Stimulated activated naive B cell treated with anti-CD40 and anti-IgM and Interleukin-4, amounts not matched to agents 10 μg/mL and 1 μg/mL and 100 μg/mL, for 72 hours (primary cell): ENCODE data around the gene BCAT1.
"Not testable (repeated sequence)": the region's sequence is repeated elsewhere in the genome, so short reads cannot be mapped to it uniquely, and the experiment has no call there.

Experiments
- ATAC-seq, 2 donors: fragments of 150-1000 bp; cut with Tn5 transposase; replicated peaks; 2 replicates each; pipeline ENCODE4 v1.10.0; 2021; ENCODE audit warnings: moderate library complexity in 1 of 2
- DNase-seq: peaks from one replicate; pipeline ENCODE4 v3.0.0; 2021
- H3K27ac Mint-ChIP-seq: one replicate; pipeline ENCODE4 v1.8.0; 2022; ENCODE audit warnings: mild to moderate bottlenecking, mixed read lengths
- H3K27me3 Mint-ChIP-seq, 2 donors: one replicate each; pipeline ENCODE4 v1.8.0; 2022; ENCODE audit warnings: mixed read lengths in 2 of 2
- H3K36me3 Mint-ChIP-seq, 2 donors: one replicate each; pipeline ENCODE4 v1.8.0; 2022; ENCODE audit warnings: mixed read lengths in 2 of 2, mild to moderate bottlenecking in 1 of 2
- H3K4me1 Mint-ChIP-seq, 2 donors: one replicate each; pipeline ENCODE4 v1.8.0; 2022; ENCODE audit warnings: mixed read lengths in 2 of 2, mild to moderate bottlenecking in 1 of 2
- H3K4me3 Mint-ChIP-seq, 2 donors: one replicate each; pipeline ENCODE4 v1.8.0; 2022; ENCODE audit warnings: mild to moderate bottlenecking in 2 of 2, mixed read lengths in 2 of 2, moderate library complexity in 1 of 2
- H3K9me3 Mint-ChIP-seq, 2 donors: one replicate each; pipeline ENCODE4 v1.8.0; 2022; ENCODE audit warnings: mixed read lengths in 2 of 2, mild to moderate bottlenecking in 1 of 2

Gene BCAT1

DNA sequence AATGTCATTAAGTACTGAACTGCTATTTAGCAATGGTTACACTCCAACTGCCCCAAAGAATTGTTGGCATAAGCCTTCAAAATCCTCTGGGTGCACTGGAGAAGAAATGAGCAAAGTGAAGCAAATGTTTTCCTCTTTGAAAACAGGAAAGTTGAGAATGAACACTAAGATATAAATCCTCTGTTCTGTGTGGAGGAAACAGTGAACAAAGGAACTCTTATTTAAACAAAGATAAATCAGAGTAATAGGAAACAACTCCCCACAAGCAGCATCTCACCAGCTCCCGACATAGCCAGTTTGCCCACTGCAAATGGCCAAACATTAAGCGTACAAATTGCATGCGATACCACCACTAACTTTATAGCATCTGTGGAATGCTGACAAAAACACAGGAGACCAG is 54.0 kb downstream of the BCAT1 start:
- Mint-ChIP-seq H3K27ac (no peak overlapping the region), H3K36me3 (peaks cover 5 to 16% of the 10 kb centered on the region in 2 donors), H3K27me3 (no peaks in the 10 kb centered on the region), H3K9me3 (peaks cover 4 to 5% of the 10 kb centered on the region in 2 donors), H3K4me3 (no peak overlapping the region), H3K4me1 (peaks cover 0 to 3% of the 10 kb centered on the region in 2 donors)
- no peak for DNase-seq
- no peak for ATAC-seq

DNA sequence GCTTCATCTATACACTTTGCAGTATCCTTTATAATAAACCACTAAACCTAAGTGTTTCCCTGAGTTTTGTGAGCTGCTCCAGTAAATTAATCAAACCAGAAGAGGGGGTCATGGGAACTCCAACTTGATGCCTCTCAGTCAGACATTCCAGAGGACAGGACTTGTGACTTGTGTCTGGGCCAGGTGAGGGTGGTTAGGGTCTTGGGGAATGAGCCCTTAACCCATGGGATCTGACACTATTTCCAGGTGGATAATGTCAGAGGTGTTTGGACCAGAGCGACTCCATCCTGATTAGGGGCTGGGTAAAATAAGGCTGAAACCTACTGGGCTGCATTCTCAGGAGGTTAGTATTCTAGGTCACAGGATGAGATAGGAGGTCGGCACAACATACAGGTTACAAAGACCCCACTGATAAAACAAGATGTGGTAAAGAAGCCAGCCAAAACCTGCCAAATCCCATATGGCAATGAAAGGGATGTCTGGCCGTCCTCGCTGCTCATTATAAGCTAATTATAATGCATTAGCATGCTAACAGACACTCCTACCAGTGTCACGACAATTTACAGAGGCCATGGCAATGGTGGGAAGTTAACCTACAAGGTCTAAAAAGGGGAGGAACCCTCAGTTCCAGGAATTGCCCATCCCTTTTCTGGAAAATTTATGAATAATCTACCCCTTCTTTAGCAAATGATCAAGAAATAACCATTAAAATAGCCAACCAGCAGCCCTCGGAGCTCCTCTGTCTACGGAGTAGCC is 58.7 kb downstream of the BCAT1 start:
- Mint-ChIP-seq H3K27me3 (no peaks in the 10 kb centered on the region), H3K4me3 (no peak overlapping the region), H3K27ac (no peak overlapping the region), H3K4me1 (peaks cover 0 to 2% of the 10 kb centered on the region in 2 donors), H3K9me3 (peaks cover 0 to 1% of the 10 kb centered on the region in 2 donors), H3K36me3 (peaks cover 4 to 5% of the 10 kb centered on the region in 2 donors)
- DNase-seq (no peak), ATAC-seq (no peak)

- ATAC-seq (no peak), DNase-seq (no peak)
- Mint-ChIP-seq H3K27ac (no peak overlapping the region), H3K4me1 (peaks cover 0 to 2% of the 10 kb centered on the region in 2 donors), H3K4me3 (no peak overlapping the region), H3K9me3 (peaks cover 0 to 1% of the 10 kb centered on the region in 2 donors), H3K27me3 (no peaks in the 10 kb centered on the region), H3K36me3 (peaks cover 4 to 5% of the 10 kb centered on the region in 2 donors)
Measured at GRCh38 chr12:24889411-24889810, 59.5 kb downstream of the BCAT1 start.

- no peak for ATAC-seq
- Mint-ChIP-seq H3K27me3 (no peaks in the 10 kb centered on the region), H3K9me3 (peaks cover 0 to 1% of the 10 kb centered on the region in 2 donors), H3K4me3 (no peak overlapping the region), H3K36me3 (peaks cover 4 to 5% of the 10 kb centered on the region in 2 donors), H3K27ac (no peak overlapping the region), H3K4me1 (peaks cover 0 to 2% of the 10 kb centered on the region in 2 donors)
- DNase-seq, result no peak
Measured at GRCh38 chr12:24888813-24889212, 60.1 kb downstream of the BCAT1 start.

- Mint-ChIP-seq H3K27ac (no peak overlapping the region), H3K27me3 (no peaks in the 10 kb centered on the region), H3K4me1 (peaks cover 0 to 2% of the 10 kb centered on the region in 2 donors), H3K4me3 (no peak overlapping the region), H3K36me3 (peaks cover 0 to 3% of the 10 kb centered on the region in 2 donors), H3K9me3 (no peaks in the 10 kb centered on the region)
- DNase-seq, result no peak
- no peak for ATAC-seq
Measured at GRCh38 chr12:24884911-24885310, 64.0 kb downstream of the BCAT1 start.

- H3K9me3 Mint-ChIP-seq, result no peaks in the 10 kb centered on the region
- DNase-seq (no peak), ATAC-seq (no peak)
- H3K27me3 Mint-ChIP-seq, result no peaks in the 10 kb centered on the region
- peaks cover 0 to 3% of the 10 kb centered on the region in 2 donors for H3K4me1 Mint-ChIP-seq
- H3K4me3 Mint-ChIP-seq, result no peak overlapping the region
- peaks cover 4 to 17% of the 10 kb centered on the region in 2 donors for H3K36me3 Mint-ChIP-seq
- no peak overlapping the region for H3K27ac Mint-ChIP-seq
Measured at GRCh38 chr12:24881724-24882371, 67.1 kb downstream of the BCAT1 start.

- ATAC-seq (no peak), DNase-seq (no peak)
- Mint-ChIP-seq H3K4me3 (no peak overlapping the region), H3K36me3 (peaks cover 4 to 17% of the 10 kb centered on the region in 2 donors), H3K27ac (no peak overlapping the region), H3K27me3 (no peaks in the 10 kb centered on the region), H3K4me1 (peaks cover 0 to 3% of the 10 kb centered on the region in 2 donors), H3K9me3 (no peaks in the 10 kb centered on the region)
Measured at GRCh38 chr12:24881227-24881626, 67.7 kb downstream of the BCAT1 start.

GRCh38 chr12:24880732-24881131 is 68.2 kb downstream of the BCAT1 start:
- no peak for ATAC-seq
- Mint-ChIP-seq H3K9me3 (no peaks in the 10 kb centered on the region), H3K4me1 (peaks cover 0 to 3% of the 10 kb centered on the region in 2 donors), H3K36me3 (peaks cover 4 to 17% of the 10 kb centered on the region in 2 donors), H3K4me3 (no peak overlapping the region), H3K27me3 (no peaks in the 10 kb centered on the region), H3K27ac (no peak overlapping the region)
- DNase-seq, result no peak

DNA sequence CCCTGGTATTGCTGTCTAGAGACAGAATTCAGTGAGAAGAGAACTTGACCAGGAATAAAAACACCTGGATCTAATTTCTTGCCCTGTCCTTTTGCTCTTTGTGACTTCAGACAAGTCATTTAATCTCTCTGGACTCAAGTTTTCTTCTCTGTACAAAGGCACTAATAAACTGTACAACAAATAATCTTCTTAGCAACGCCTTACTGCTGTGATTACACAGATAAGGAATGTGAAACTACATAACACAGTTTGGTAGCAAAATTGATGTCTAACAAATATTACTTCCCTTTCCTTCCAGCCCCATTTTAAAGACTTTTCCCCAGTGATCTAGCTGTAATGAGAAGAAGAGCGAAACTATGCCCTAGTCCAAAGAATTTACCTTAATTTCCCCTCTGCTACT is 69.3 kb downstream of the BCAT1 start:
- Mint-ChIP-seq H3K4me1 (peaks cover 0 to 3% of the 10 kb centered on the region in 2 donors), H3K4me3 (no peak overlapping the region), H3K27ac (no peak overlapping the region), H3K36me3 (peaks cover 4 to 21% of the 10 kb centered on the region in 2 donors), H3K9me3 (no peaks in the 10 kb centered on the region), H3K27me3 (no peaks in the 10 kb centered on the region)
- ATAC-seq (no peak), DNase-seq (no peak)

DNA sequence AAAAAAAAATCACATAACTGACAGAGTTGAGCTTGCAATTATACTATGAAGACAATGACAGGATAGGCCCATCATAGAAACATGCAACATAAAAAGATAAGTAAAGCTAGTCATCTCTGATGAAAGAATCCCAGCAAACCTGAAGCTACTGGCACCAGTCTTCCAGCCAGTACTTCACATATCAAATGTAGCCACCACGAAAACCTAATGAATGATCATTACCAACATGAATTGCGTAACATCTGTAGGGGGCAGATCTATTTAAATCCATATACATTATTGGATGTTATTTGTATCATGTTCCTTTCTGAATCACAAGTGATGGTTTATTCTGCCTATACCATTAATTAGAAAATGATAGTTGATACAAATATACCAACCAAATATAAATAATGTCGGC is 73.9 kb downstream of the BCAT1 start:
- Mint-ChIP-seq H3K27me3 (no peaks in the 10 kb centered on the region), H3K4me1 (peaks cover 0 to 3% of the 10 kb centered on the region in 2 donors), H3K9me3 (no peaks in the 10 kb centered on the region), H3K27ac (no peak overlapping the region), H3K36me3 (peaks cover 4 to 19% of the 10 kb centered on the region in 2 donors), H3K4me3 (no peak overlapping the region)
- DNase-seq (no peak), ATAC-seq (no peak)

GRCh38 chr12:24872211-24872610 is 76.7 kb downstream of the BCAT1 start:
- Mint-ChIP-seq H3K27ac (no peak overlapping the region), H3K27me3 (no peaks in the 10 kb centered on the region), H3K4me3 (no peak overlapping the region), H3K9me3 (no peaks in the 10 kb centered on the region), H3K36me3 (peaks cover 2 to 8% of the 10 kb centered on the region in 2 donors), H3K4me1 (no peaks in the 10 kb centered on the region)
- DNase-seq, result no peak
- ATAC-seq, result no peak

DNA sequence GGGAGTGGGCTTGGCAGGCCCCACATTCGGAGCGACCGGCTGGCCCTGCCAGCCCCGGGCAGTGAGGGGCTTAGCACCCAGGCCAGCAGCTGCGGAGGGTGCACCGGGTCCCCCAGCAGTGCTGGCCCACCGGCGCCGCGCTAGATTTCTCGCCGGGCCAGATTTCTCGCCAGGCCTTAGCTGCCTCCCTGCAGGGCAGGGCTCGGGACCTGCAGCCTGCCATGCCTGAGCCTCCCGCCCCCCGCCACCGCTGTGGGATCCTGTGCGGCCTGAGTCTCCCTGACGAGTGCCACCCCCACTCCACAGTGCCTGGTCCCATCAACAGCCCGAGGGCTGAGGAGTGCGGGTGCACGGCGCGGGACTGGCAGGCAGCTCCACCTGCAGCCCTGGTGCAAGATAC is 82.8 kb downstream of the BCAT1 start:
- not testable (repeated sequence) for H3K27ac Mint-ChIP-seq, ATAC-seq, DNase-seq, H3K9me3 Mint-ChIP-seq, H3K27me3 Mint-ChIP-seq, H3K4me3 Mint-ChIP-seq
- Mint-ChIP-seq H3K36me3 (peaks cover 12 to 26% of the 10 kb centered on the region in 2 donors), H3K4me1 (peaks cover 14 to 27% of the 10 kb centered on the region in 2 donors)

DNA sequence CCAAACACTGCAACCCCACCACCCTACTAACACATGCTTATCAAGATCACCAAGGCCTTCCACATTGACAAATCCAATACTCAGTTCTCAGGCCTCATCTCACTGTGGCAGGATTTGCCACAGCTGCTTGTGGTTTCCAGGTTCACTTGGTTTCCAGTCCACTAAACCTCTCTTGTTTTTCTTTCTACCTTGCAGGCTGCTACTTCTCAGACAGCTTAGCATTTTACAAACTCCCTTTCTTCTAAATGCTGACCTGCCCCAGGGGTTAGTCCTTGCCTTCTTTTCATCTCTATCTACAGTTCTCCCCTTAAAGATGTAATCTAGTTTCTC is 84.1 kb downstream of the BCAT1 start:
- Mint-ChIP-seq H3K4me3 (no peak overlapping the region), H3K9me3 (peaks cover 0 to 8% of the 10 kb centered on the region in 2 donors), H3K36me3 (peaks cover 12 to 26% of the 10 kb centered on the region in 2 donors), H3K4me1 (peaks cover 14 to 27% of the 10 kb centered on the region in 2 donors), H3K27ac (no peak overlapping the region), H3K27me3 (no peaks in the 10 kb centered on the region)
- DNase-seq, result no peak
- no peak for ATAC-seq

DNA sequence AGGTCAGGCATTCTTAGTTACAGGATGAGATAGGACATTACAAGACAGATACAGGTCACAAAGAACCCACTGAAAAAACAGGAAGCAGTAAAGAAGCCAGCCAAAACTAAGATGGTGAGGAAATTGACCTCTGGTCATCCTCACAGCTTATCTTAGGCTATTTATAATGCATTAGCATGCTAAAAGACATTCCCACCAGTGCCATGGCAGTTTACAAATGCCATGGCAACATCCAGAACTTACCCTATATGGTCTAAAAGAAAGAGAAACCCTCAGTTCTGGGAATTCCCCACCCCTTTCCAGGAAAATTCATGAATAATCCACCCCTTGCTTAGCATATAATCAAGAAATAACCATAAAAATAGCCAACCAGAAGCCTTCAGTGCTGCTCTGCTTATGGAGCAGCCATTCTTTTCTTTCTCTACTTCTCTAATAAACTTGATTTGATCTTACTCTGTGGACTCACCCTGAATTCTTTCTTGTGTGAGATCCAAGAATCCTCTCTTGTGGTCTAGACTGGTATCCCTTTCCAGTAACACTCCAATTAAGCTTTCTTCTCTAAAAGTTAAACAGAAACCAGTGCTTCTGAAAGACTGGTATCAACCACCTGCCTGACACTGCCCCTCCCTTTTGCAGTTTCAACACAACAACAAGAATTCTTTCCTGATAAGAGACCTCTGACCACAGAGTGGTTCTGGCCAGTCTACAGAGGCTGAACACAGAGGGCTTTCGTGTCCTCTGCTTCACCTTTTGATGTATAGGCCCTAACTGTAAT is 86.9 kb downstream of the BCAT1 start:
- peaks cover 16 to 32% of the 10 kb centered on the region in 2 donors for H3K36me3 Mint-ChIP-seq
- no peaks in the 10 kb centered on the region for H3K27me3 Mint-ChIP-seq
- peak overlapping the region; percentile 9 for H3K27ac Mint-ChIP-seq
- ATAC-seq, result peak; percentile 50 to 54
- peaks cover 0 to 10% of the 10 kb centered on the region in 2 donors for H3K9me3 Mint-ChIP-seq
- H3K4me1 Mint-ChIP-seq, result peaks cover 14 to 27% of the 10 kb centered on the region in 2 donors
- no peak for DNase-seq
- H3K4me3 Mint-ChIP-seq, result no peak overlapping the region
